ENCODE measurements around the gene KCNT2.

DNA sequence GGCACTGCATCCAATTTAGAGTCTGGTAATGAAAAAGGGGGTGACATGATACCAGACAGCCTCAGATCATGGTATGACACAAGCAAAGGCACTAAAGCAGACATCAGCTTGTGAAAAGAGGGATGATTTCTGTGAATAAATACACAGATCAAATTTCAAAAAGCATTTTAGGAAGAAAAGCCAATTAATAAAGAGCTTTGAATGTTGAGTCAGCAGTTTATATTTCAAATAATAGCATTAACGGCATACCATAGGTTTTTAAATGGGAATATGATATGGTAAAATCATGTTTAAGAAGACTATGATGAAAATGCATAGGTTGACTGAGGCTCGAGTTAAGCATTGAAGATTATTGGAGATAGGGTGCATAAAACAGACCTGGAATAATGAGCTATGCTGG lies 13.5 kb downstream of the KCNT2 start:
- TF ChIP-seq POLR2A (IDR thresholded peaks at IDR 0.05) (no peak), EP300 (IDR thresholded peaks at IDR 0.05) (no peak), POLR2AphosphoS5 (IDR thresholded peaks at IDR 0.05) (no peak)
- TF ChIP-seq, protein P1, sequence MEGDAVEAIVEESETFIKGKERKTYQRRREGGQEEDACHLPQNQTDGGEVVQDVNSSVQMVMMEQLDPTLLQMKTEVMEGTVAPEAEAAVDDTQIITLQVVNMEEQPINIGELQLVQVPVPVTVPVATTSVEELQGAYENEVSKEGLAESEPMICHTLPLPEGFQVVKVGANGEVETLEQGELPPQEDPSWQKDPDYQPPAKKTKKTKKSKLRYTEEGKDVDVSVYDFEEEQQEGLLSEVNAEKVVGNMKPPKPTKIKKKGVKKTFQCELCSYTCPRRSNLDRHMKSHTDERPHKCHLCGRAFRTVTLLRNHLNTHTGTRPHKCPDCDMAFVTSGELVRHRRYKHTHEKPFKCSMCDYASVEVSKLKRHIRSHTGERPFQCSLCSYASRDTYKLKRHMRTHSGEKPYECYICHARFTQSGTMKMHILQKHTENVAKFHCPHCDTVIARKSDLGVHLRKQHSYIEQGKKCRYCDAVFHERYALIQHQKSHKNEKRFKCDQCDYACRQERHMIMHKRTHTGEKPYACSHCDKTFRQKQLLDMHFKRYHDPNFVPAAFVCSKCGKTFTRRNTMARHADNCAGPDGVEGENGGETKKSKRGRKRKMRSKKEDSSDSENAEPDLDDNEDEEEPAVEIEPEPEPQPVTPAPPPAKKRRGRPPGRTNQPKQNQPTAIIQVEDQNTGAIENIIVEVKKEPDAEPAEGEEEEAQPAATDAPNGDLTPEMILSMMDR (IDR thresholded peaks at IDR 0.05) = no peak
